BJ (cell line): ENCODE measurements around the gene ABCG8. TPM values are rescaled to one million over a fixed set of nuclear protein-coding genes. Genes with fewer than 3 reads are reported as not detected.

ENCODE experiments used
- CTCF ChIA-PET: fragments of 350-600 bp; formaldehyde crosslinking; extraction: SDS; loops from one replicate; lab custom pipeline; 2021; ENCODE audit warnings: antibody characterized with exemption, inconsistent platforms; lab: Yijun Ruan, JAX
- POLR2A ChIA-PET: fragments of 300-600 bp; sonication (Branson Sonifier 250); formaldehyde crosslinking; extraction: SDS; loops from one replicate; lab custom pipeline; 2021; ENCODE audit warnings: antibody characterized with exemption; lab: Charles Lee
- DNase-seq: peaks from one replicate; pipeline ENCODE4 v3.0.0-alpha.2; 2011; ENCODE audit warnings: low read depth
- H3K27me3 ChIP-seq: 2 replicates; pipeline ENCODE4 v1.6.0; 2011; ENCODE audit warnings: low read length; ENCODE audit not compliant: control insufficient read depth, insufficient read depth
- H3K36me3 ChIP-seq: 2 replicates; pipeline ENCODE4 v1.5.1; 2011; ENCODE audit warnings: low read length; ENCODE audit not compliant: control insufficient read depth, insufficient read depth
- H3K4me3 ChIP-seq: 2 replicates; pipeline ENCODE4 v1.5.1; 2011; ENCODE audit warnings: low read depth, mild to moderate bottlenecking, control low read depth, low read length
- polyA plus RNA-seq: library from polyadenylated mRNA; depleted of rRNA; stranded (reverse); fragments of >200 nt; gene quantifications from 2 replicates; pipeline ENCODE4 v1.2.3, GENCODE V29; 2011
- TF ChIP-seq, protein P1 (sequence below): IDR thresholded peaks from 2 replicates; pipeline ENCODE4 v1.5.1; 2011; ENCODE audit warnings: low read depth, mild to moderate bottlenecking, control low read depth, inconsistent platforms, low read length, moderate library complexity; ENCODE audit not compliant: insufficient read depth

ABCG8 gene
- polyA plus RNA-seq, 1 experiment: not detected

GRCh38 chr2:43851011-43851980 lies 12.5 kb downstream of the ABCG8 start:
- POLR2A ChIA-PET: no interaction called here

DNA sequence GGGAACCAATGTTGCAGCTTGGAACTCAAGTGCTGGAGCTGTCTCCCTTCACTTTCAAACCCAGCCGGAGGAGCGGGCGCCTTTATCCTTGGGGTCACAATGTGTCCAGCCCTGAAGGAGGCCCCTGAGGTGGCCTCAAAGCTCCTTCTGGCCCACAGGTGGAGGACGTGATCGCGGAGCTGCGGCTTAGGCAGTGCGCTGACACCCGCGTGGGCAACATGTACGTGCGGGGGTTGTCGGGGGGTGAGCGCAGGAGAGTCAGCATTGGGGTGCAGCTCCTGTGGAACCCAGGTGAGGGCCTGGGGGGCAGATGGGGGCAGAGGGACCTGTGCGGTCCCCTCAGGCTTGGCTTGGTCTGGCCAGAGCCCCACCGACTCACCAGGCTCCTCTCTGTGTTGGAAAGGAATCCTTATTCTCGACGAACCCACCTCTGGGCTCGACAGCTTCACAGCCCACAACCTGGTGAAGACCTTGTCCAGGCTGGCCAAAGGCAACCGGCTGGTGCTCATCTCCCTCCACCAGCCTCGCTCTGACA lies 13.5 kb downstream of the ABCG8 start:
- TF ChIP-seq, protein P1, sequence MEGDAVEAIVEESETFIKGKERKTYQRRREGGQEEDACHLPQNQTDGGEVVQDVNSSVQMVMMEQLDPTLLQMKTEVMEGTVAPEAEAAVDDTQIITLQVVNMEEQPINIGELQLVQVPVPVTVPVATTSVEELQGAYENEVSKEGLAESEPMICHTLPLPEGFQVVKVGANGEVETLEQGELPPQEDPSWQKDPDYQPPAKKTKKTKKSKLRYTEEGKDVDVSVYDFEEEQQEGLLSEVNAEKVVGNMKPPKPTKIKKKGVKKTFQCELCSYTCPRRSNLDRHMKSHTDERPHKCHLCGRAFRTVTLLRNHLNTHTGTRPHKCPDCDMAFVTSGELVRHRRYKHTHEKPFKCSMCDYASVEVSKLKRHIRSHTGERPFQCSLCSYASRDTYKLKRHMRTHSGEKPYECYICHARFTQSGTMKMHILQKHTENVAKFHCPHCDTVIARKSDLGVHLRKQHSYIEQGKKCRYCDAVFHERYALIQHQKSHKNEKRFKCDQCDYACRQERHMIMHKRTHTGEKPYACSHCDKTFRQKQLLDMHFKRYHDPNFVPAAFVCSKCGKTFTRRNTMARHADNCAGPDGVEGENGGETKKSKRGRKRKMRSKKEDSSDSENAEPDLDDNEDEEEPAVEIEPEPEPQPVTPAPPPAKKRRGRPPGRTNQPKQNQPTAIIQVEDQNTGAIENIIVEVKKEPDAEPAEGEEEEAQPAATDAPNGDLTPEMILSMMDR: no peak
- peaks cover 9% of the 10 kb centered on the region for H3K27me3 ChIP-seq
- ChIA-PET CTCF (interaction anchor here (1.2 kb wide), 1 partner anchor 11 kb away, joined by 6 read pairs; no protein-coding TSS in a partner anchor), POLR2A (no interaction called here)
- H3K4me3 ChIP-seq: no peak overlapping the region
- no peak for DNase-seq
- H3K36me3 ChIP-seq: no peaks in the 10 kb centered on the region

More at GRCh38 chr2:43851011-43851980, 12.5 kb downstream of the ABCG8 start:
- Histone ChIP-seq H3K27me3 (peaks cover 9% of the 10 kb centered on the region), H3K4me3 (no peak overlapping the region), H3K36me3 (no peaks in the 10 kb centered on the region)
- CTCF ChIA-PET: interaction anchor here (1.2 kb wide), 2 partner anchors 10 to 27 kb away, joined by 4 to 6 read pairs; no protein-coding TSS in a partner anchor
- TF ChIP-seq, protein P1: no peak
- DNase-seq: no peak

GRCh38 chr2:43853141-43854081 lies 14.6 kb downstream of the ABCG8 start:
- no peak overlapping the region for H3K4me3 ChIP-seq
- CTCF ChIA-PET: no interaction called here
- POLR2A ChIA-PET: no interaction called here
- no peak for DNase-seq
- H3K36me3 ChIP-seq: no peaks in the 10 kb centered on the region
- peaks cover 9% of the 10 kb centered on the region for H3K27me3 ChIP-seq
- TF ChIP-seq, protein P1: no peak

DNA sequence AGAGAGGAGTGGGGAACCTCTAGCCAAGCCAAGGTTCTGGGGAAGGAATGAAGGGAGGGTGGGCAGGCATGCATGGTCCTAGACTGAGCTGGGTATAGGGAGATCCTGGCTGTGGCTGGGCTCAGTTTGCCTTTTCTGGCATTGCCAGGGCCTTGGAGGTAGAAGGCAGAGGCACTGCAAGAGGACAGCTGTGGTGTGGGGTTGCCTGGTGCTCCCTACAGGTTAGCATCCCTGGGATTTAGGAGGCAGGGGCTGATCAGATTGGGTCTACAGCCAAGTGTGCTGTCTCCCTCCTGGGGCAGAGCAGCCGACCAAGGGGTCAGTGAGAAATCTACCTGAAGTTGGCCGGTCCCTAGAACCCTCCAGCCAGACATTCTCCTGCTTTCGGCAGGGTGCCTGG lies 15.9 kb downstream of the ABCG8 start:
- TF ChIP-seq, protein P1: no peak
- CTCF ChIA-PET: no interaction called here

GRCh38 chr2:43855292-43855691 lies 16.5 kb downstream of the ABCG8 start:
- H3K27me3 ChIP-seq: peaks cover 6% of the 10 kb centered on the region
- ChIA-PET CTCF (no interaction called here), POLR2A (no interaction called here)
- DNase-seq: no peak
- TF ChIP-seq, protein P1: no peak
- no peaks in the 10 kb centered on the region for H3K36me3 ChIP-seq
- no peak overlapping the region for H3K4me3 ChIP-seq

More for the DNA sequence above, 15.9 kb downstream of the ABCG8 start:
- no peak for DNase-seq
- H3K4me3 ChIP-seq: no peak overlapping the region
- peaks cover 7% of the 10 kb centered on the region for H3K27me3 ChIP-seq
- no peaks in the 10 kb centered on the region for H3K36me3 ChIP-seq
- POLR2A ChIA-PET: no interaction called here
